GM23338 (cell line): ENCODE measurements around the gene ABRAXAS1. TPM values are rescaled to one million over a fixed set of nuclear protein-coding genes. Genes with fewer than 3 reads are reported as not detected.

ENCODE experiments used
- polyA plus RNA-seq: library from polyadenylated mRNA; unstranded; fragments of >200 nt; fragmentation: Nextera tagmentation; extraction: Ambion mirVana; gene quantifications from 2 replicates; pipeline ENCODE4 v1.2.1, GENCODE V29; 2016
- total RNA-seq: library from RNA; depleted of rRNA; stranded (reverse); fragments of >200 nt; shearing (Covaris generic); gene quantifications from 2 replicates; pipeline ENCODE4 v1.2.3, GENCODE V29; 2014; rRNA removed

Gene ABRAXAS1
- total and polyA plus RNA-seq, 2 experiments from 2014 or later: 8.0 to 25.2 TPM

Other genes with a start within 250 kb of the ABRAXAS1 start
- gene COQ2, start 200.3 kb downstream of the ABRAXAS1 start, total RNA-seq: 21.1 and 28.2 TPM in 2 replicates
- 25.3 and 26.6 TPM in 2 replicates for gene COQ2, start 200.3 kb downstream of the ABRAXAS1 start, polyA plus RNA-seq
- gene HPSE, start 150.3 kb downstream of the ABRAXAS1 start, total RNA-seq: 2.9 and 3.0 TPM in 2 replicates
- gene HPSE, start 150.3 kb downstream of the ABRAXAS1 start, polyA plus RNA-seq: 1.8 and 2.2 TPM in 2 replicates
- gene HELQ, start 29.3 kb downstream of the ABRAXAS1 start, total RNA-seq: 6.8 and 8.1 TPM in 2 replicates
- gene HELQ, start 29.3 kb downstream of the ABRAXAS1 start, polyA plus RNA-seq: 4.3 and 6.8 TPM in 2 replicates
- 26.8 and 40.6 TPM in 2 replicates for gene MRPS18C, start 29.0 kb downstream of the ABRAXAS1 start, total RNA-seq
- gene MRPS18C, start 29.0 kb downstream of the ABRAXAS1 start, polyA plus RNA-seq: 172 and 197 TPM in 2 replicates
- gene GPAT3, start 51.0 kb upstream of the ABRAXAS1 start, total RNA-seq: 2.0 and 5.7 TPM in 2 replicates
- 0.77 and 1.2 TPM in 2 replicates for gene GPAT3, start 51.0 kb upstream of the ABRAXAS1 start, polyA plus RNA-seq